NCI-H2196 treated with DMSO at 0.1 percent for 48 hours (cell line): Measurements from ENCODE around the gene FBXL7.
"Not testable (repeated sequence)": the region's sequence is repeated elsewhere in the genome, so short reads cannot be mapped to it uniquely, and the experiment has no call there.

Experiments
- DNase-seq: peaks from one replicate; lab custom pipeline; 2025; ENCODE audit not compliant: unreplicated experiment; lab: John Stamatoyannopoulos, UW

FBXL7 gene

GRCh38 chr5:15852217-15852616 is 352.2 kb downstream of the FBXL7 start:
- no peak for DNase-seq

DNA sequence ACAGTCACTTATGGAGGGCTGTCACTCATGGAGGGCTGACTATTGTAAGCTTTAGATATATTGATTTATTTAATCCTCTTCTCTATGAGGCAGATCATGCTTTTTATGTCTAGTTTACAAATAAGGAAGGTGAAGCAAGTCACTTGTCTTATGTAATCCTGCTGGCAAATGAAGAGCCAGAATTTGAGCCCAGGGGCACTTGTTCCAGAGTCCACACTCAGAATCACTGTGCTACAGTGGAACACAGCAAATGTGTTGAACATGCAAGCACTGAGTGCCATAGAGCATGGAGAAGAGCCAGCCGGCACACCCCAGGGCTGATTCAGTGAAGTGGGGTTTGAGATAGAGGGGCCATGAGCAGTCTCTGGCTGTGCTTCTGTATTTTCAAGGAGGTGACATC is 353.0 kb downstream of the FBXL7 start:
- DNase-seq: no peak

- no peak for DNase-seq
Observed at GRCh38 chr5:15858326-15858725, 358.3 kb downstream of the FBXL7 start.

DNA sequence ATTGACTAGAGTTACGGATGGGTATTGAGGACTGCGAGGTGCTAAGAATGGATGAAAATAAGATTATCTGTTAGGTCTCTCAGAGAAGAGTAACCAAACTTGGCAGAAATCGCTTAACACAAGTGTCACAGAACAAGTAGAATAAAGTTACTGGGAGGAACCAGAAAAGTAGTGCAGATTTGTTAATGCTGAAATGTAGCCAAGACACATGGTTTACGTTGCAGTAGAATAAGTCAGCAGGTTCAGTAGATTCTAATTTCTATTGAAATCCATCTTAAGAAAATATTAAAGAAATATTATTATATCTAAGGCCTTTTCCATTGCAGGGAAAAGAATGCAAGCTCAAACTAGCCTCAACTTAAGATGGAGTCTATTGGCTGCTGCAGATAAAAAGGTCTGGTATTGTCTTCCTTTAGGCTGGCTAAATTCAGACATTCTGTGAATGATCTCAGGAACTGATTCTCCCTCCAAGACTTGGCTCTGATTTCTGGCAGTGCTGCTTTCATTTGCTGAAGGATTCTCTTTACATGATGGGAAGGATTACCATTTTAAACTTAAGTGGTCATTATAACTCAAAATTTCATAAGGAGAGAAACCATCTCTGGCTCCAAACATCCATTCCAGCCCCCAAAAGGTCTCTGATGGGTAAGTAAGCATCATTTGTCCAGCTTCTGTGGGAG is 364.7 kb downstream of the FBXL7 start:
- no peak for DNase-seq

- not testable (repeated sequence) for DNase-seq
Observed at GRCh38 chr5:15872259-15872658, 372.3 kb downstream of the FBXL7 start.

- no peak for DNase-seq
Observed at GRCh38 chr5:15877914-15878313, 377.9 kb downstream of the FBXL7 start.

DNA sequence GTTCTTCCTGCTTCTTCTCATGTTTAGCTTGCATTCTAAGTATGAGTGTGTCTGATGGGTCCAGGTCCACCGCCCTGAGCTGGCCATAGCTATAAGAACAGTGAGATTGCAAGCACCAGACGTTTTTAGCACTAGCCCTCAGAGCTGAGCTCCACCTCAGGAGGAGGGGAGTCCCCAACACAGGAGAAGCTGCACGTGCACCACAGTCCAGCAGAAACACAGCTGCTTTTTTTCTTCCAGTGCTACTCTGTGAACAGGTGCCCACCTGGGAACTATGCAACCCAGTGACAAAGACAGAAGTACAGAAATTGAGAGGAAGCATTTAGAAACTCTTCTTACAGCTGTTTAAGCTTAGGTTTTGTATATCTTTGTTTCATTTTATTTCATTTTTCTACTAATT is 380.2 kb downstream of the FBXL7 start:
- no peak for DNase-seq

- no peak for DNase-seq
Observed at GRCh38 chr5:15885156-15885555, 385.2 kb downstream of the FBXL7 start.

DNA sequence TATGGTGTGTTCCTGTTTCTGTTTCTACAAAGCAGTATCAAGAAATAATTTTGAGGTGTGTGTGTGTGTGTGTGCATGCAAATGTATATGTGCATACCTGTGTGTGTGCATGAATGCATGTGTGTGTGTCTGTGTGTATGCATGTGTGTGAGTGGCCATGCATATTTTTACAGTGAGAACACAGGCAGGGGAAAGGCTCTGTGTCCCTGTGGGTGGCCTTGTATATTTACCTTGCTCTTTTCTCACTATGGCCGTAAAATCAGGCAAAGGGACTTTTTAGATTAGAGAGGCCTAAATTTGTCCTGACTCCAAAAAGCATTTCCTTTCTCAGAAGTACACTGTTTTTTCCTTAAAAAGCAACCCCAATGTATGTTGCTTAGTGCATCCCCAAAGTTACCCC is 386.2 kb downstream of the FBXL7 start:
- no peak for DNase-seq

DNA sequence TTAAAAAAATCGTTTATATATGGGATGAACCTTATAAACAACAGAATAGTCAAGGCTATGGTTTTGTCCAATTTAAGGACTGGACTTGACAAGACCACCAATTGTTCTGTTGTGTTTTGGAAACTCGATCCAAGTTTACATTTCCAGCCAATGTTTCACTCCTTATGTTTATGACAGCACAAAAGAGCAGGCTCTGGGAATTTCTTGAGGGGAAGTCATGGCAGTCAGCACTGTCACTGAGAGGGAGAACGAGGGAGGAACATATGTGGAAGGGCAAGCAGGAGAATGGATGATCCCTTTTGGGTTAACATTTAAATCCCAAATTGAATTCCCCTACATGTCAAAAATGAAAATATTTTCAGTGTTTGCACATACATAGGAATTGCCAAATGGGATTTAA is 387.1 kb downstream of the FBXL7 start:
- no peak for DNase-seq

- no peak for DNase-seq
Observed at GRCh38 chr5:15889001-15889400, 389.0 kb downstream of the FBXL7 start.

DNA sequence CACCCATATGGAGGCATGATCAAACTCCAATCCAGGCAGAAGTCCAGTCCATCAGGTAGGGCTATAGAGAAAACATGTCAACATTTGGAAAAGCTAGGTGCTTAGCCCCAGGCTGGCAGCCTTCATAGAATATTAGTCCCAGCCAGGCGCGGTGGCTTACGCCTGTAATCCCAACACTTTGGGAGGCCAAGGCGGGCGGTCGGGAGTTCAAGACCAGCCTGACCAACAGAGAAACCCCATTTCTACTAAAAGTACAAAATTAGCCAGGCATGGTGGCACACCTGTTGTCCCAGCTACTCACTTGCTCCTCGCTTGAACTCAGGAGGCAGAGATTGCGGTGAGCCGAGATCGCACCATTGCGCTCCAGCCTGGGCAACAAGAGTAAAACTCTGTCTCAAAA is 393.9 kb downstream of the FBXL7 start:
- DNase-seq: no peak

DNA sequence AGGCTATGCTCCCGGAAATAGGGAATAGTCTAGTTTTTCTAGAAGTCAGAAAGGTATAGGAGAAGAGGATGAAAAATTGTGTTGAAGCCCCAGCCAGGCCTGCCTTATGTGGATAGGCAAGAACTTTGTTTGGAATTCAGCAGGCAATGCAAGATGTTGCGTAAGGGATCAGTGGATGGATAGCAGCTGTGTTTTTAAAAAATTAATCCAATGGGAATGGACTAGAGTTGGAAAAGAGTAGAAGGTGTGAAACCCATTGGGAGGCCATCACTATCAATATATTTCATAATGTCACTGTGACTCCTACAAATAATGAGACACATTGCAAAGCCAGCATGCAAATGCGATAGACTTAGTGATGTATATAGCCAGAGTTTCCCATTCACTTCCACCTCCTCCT is 397.7 kb downstream of the FBXL7 start:
- DNase-seq: no peak

DNA sequence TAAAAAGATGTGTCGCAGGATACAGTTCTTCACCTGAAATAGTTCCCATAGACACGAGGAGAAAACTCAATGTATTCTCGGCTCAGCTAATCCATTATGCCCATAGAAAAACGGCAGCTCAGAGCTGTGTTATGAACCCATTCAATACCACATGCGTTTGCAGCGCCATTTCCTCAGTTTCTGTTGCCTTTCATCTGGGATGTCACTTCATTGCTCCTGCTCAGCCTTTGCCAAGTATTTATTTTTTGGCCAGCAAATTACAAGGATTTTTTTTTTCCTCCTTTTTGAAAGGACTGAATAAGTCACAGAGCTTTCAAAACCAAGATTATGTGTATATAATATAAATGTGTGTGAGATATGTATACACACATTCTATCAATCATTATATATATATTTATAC is 398.7 kb downstream of the FBXL7 start:
- no peak for DNase-seq

DNA sequence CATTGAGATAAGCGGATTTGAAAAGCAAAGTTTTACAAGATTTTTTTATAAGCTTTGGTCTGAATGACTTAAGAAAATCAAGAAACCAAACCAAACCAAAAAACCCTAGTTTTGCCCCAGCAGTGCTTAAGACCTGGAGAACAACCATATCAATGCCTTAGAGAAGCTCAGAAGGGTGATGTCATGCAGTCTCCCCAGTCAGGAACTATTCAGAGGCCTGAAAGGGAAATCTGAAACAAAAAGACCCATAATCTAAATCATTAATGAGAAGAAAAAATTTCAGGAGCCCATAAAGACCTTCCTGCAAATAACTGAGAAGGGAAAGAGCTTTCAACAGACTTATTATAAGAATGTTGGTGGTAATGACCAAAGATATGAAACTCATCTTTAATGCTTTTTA is 399.5 kb downstream of the FBXL7 start:
- no peak for DNase-seq

- DNase-seq: no peak
Observed at GRCh38 chr5:15901151-15901550, 401.2 kb downstream of the FBXL7 start.

- DNase-seq: no peak
Observed at GRCh38 chr5:15902066-15902465, 402.1 kb downstream of the FBXL7 start.

DNA sequence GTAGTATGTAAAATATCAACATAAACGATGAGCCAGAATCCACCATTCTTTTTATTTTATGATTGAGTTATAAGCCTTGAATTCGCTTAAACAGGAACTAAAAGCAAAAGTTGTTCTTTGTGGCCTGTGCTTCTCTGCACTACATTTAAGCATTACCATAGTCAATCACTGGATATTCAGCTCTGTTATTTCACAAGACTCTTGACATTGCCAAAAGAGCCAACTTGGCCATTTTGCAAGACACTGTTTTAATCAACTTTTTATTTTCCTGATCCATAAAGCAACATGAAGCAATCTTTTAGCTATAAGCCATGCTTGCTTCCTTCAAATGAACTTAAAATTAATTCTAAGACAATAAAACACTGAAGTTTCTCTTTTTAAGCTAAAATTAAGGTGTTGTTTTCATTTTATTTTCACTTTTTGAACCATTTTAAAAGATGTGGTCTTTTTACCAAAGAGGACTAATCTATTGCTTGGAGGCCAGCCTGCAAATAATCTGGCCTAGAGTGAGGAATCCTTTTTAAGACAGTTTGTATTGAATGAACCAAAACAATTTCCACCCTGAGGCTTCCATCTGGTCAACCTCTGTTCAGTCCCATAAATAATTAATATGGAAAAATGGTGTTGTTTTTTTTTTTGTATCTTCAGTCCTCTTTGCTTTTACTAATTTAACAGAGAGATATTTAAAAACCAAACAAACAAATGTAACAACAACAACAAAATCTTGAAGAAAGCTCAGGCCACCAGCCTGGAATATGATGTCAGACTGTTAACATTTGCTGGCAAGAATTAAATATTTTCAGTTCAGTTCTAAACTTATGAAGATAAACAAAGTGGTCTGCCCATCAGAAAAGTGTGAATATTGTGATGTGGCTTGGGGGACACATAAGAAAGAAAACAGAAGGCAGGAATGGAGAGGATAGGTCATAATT is 405.2 kb downstream of the FBXL7 start:
- DNase-seq: no peak

DNA sequence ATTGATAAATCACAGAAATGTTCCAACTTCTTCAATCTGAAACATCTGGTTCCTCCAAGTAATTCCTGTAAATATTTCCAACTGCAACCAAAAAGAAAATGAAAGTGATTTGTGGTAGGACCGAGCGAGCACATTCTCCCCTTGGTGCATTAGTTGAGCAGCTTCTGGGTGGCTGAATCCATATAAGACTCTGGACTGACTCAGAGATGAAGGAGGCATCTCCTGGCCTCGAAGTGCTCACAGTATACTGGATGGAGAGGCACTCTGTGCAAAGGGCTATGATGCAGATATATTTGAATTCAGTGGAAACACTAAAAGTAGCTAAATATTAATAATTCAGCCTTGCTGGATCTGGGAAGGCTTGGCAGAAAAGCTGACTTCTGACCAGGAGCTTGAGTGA is 414.7 kb downstream of the FBXL7 start:
- no peak for DNase-seq

GRCh38 chr5:15926586-15926985 is 426.6 kb downstream of the FBXL7 start:
- no peak for DNase-seq

GRCh38 chr5:15927710-15928380 is 427.9 kb downstream of the FBXL7 start:
- no peak for DNase-seq
